NCI-H69 (cell line): ENCODE data around the gene TBCD.

Source experiments
- DNase-seq: peaks from one replicate; lab custom pipeline; 2025; lab: John Stamatoyannopoulos, UW

The TBCD gene

GRCh38 chr17:82791532-82791931 lies 39.7 kb downstream of the TBCD start:
- no peak for DNase-seq

- DNase-seq = no peak
Measured at GRCh38 chr17:82793974-82794630, 42.2 kb downstream of the TBCD start.

GRCh38 chr17:82794781-82795482 lies 43.1 kb downstream of the TBCD start:
- DNase-seq = no peak

GRCh38 chr17:82795615-82796014 lies 43.8 kb downstream of the TBCD start:
- no peak for DNase-seq

- no peak for DNase-seq
Measured at GRCh38 chr17:82797061-82797460, 45.2 kb downstream of the TBCD start.

GRCh38 chr17:82798752-82799151 lies 46.9 kb downstream of the TBCD start:
- DNase-seq = no peak

GRCh38 chr17:82799591-82799990 lies 47.7 kb downstream of the TBCD start:
- DNase-seq = no peak

GRCh38 chr17:82800885-82801284 lies 49.0 kb downstream of the TBCD start:
- DNase-seq = no peak

GRCh38 chr17:82801377-82801970 lies 49.6 kb downstream of the TBCD start:
- no peak for DNase-seq

- DNase-seq = no peak
Measured at GRCh38 chr17:82802075-82802780, 50.4 kb downstream of the TBCD start.

GRCh38 chr17:82803185-82803584 lies 51.3 kb downstream of the TBCD start:
- DNase-seq = no peak

GRCh38 chr17:82803606-82804005 lies 51.7 kb downstream of the TBCD start:
- no peak for DNase-seq

GRCh38 chr17:82804442-82805191 lies 52.8 kb downstream of the TBCD start:
- no peak for DNase-seq

GRCh38 chr17:82805254-82805653 lies 53.4 kb downstream of the TBCD start:
- no peak for DNase-seq

GRCh38 chr17:82805823-82806222 lies 54.0 kb downstream of the TBCD start:
- DNase-seq = no peak

GRCh38 chr17:82806645-82807044 lies 54.8 kb downstream of the TBCD start:
- no peak for DNase-seq

- no peak for DNase-seq
Measured at GRCh38 chr17:82807101-82807500, 55.2 kb downstream of the TBCD start.

- DNase-seq = no peak
Measured at GRCh38 chr17:82807562-82807961, 55.7 kb downstream of the TBCD start.

GRCh38 chr17:82808006-82808405 lies 56.1 kb downstream of the TBCD start:
- no peak for DNase-seq

GRCh38 chr17:82808921-82809905 lies 57.3 kb downstream of the TBCD start:
- DNase-seq = no peak
